ENCODE data around the gene RIN1.

DNA sequence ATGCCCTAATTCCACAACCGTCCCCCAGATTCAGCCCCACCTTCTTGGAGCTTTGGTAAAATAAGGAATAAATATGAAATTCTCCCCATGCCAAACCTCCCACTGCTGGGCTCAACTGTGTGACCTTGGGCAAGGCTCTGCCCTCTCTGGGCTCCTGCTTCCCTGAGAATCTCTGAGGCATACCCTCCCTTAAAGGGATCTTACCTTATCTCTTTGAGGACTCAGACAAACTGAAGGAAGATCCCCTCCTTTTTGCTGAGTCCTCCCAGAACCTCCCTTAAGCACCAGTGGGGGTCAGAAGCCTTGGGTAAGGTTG is 22.1 kb downstream of the RIN1 start:
- TF ChIP-seq POLR2AphosphoS5 (IDR thresholded peaks at IDR 0.05) = no peak
- TF ChIP-seq, protein P1, sequence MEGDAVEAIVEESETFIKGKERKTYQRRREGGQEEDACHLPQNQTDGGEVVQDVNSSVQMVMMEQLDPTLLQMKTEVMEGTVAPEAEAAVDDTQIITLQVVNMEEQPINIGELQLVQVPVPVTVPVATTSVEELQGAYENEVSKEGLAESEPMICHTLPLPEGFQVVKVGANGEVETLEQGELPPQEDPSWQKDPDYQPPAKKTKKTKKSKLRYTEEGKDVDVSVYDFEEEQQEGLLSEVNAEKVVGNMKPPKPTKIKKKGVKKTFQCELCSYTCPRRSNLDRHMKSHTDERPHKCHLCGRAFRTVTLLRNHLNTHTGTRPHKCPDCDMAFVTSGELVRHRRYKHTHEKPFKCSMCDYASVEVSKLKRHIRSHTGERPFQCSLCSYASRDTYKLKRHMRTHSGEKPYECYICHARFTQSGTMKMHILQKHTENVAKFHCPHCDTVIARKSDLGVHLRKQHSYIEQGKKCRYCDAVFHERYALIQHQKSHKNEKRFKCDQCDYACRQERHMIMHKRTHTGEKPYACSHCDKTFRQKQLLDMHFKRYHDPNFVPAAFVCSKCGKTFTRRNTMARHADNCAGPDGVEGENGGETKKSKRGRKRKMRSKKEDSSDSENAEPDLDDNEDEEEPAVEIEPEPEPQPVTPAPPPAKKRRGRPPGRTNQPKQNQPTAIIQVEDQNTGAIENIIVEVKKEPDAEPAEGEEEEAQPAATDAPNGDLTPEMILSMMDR (IDR thresholded peaks at IDR 0.05) = no peak
- TF ChIP-seq EP300 (IDR thresholded peaks at IDR 0.05; ENCODE audit: low read depth) = no peak

Data from transverse colon (tissue), 4 donors.